Activated T-cell treated with anti-CD3 and anti-CD28 coated beads for 1 hour (primary cell): ENCODE data around the gene SLC10A6.
"Not testable (repeated sequence)": the region's sequence is repeated elsewhere in the genome, so short reads cannot be mapped to it uniquely, and the experiment has no call there.

Experiments used
- DNase-seq: peaks from one replicate; pipeline ENCODE4 v3.0.0-alpha.2; 2020; ENCODE audit warnings: low read depth

The SLC10A6 gene

GRCh38 chr4:86848732-86849619, at the start of gene SLC10A6:
Gene SLC10A6, minus strand, starts transcription at chr4:86849384. Its CDS starts 269 bp downstream, at chr4:86849115.
- DNase-seq, result no peak

GRCh38 chr4:86898562-86898961, 49.4 kb upstream of the SLC10A6 start:
- no peak for DNase-seq

DNA sequence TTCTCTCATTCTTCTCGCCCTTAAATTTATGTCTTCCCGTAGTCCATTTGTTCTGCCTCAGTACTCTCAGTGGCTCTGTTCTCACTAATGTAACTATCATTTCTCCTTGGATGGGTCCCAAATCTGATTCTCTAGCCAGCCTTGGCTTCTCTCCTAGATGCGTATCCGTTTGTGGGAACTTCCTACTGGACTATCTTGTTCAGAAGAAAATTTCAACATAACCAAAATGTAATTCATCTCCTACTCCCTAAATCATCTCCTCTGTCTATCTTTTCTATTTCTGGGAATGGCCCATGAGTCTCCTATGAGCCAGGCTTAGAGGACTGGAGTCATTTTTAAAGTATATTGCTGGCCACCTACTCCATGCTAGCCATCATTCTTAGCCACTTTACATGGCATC, 47.4 kb upstream of the SLC10A6 start:
- no peak for DNase-seq

DNA sequence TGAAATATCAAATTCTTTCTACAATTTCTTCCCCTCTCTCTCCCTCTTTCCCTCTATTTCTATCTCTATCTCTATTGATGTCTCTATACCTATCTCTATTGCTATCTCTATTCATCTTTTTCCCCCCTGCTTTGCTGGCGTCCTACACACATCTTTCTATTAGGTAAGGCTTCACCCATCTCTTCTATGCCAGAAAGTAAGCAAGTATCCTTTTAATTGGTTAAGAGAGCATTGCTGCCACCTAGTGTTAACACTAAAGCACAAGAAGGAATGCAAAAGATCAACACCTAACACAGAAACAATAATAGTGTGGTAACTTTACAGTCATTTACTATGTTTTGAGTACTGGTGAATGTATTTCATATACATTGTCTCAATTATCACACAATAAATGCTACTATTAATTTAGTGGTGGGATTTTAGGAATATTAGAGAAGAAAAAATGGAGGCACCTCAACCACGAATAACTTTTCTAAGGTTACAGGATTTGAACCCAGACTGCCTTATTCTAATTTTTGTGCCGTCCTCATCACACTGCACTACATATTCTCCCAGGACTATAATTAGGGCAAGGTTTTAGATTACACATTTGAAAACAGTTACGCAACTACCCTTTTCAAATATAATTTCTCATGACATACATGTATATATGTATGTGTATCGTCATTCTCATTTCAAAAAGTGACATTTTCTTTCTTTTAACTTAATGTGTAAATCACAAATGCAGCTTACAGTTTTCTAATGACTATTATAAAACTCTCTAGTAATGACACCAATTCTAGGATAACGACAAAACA, 46.7 kb upstream of the SLC10A6 start:
- no peak for DNase-seq

DNA sequence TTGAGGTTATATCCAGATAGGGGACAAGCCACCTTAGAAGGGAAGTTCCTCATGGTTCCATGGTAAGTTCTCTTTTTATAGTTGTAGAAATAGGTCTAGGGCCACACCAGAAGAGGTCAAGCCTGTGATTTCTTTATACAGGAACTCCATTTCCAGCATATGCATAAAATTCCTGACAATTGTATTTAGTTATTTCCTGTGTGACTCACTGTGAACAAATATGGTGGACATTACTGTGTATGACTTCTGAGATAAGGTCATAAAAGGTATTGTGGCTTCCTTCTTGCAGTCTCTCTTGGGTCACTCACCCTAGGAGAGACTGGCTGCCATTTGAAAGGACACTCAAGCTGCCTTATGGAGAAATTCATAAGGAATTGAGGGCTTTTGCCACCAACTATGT, 45.3 kb upstream of the SLC10A6 start:
- no peak for DNase-seq

DNA sequence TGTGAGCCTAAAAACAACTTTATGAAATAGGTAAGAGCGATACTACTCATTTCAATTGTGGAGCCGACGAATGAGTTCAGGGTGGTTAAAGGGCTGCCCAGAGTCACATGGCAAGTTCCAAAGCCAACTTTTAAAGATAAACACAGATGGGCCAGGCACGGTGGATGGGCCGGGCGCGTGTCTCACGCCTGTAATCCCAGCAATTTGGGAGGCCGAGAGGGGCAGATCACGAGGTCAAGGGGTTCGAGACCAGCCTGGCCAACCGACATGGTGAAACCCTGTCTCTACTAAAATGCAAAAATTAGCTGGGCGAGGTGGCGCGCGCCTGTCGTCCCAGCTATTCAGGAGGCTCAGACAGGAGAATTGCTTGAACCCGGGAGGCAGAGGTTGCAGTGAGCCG, 44.0 kb upstream of the SLC10A6 start:
- DNase-seq, result no peak

- no peak for DNase-seq
These were observed 43.4 kb upstream of the SLC10A6 start for GRCh38 chr4:86892636-86892960.

DNA sequence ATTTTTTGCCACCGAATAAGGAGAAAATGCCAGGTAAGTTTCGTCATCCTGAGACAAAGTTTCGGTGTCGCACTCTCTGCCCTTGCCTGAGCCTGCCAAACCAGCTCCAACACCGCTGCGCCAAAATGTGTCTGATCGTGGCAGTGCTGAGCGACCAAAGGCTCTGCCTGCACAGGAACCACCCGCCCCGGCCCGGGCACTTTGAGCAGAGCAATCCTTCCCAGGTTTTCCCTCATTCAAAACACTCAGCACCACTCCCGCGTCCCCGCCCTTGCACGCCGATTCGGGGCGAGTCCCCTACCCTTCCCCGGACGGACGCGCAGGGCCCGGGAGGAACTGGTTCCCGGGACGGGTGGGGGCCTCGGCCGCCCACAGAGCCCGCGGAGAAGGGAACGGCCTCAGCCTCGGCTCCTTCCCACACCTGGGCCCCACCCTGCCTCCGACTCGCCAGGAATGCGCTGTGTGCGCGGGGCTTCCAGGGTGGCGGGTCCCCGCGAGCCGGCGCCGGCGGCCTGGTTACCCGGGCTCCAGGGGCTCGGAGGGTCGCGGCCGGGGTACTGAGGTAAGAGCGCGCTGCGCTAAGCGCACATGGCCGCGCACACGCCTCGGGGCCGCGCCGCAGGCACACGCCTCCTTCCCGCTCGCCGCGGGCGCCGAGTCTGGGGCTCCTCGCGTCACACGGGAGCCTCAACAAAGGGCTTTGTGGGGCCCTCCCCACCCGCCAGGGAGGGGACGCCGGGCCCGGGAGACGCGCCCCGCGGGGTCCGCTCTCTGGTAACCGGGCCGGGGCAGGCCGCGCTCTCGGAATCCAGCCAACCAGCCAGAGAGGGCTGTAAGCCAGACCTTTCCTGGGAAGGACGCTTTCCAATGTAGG, 42.8 kb upstream of the SLC10A6 start, which contains the start of gene C4orf36:
C4orf36 (minus strand) TSS at position 661 of the 874 bp plus-strand sequence. CDS start 902 bp downstream, outside the sequence.
- no peak for DNase-seq

DNA sequence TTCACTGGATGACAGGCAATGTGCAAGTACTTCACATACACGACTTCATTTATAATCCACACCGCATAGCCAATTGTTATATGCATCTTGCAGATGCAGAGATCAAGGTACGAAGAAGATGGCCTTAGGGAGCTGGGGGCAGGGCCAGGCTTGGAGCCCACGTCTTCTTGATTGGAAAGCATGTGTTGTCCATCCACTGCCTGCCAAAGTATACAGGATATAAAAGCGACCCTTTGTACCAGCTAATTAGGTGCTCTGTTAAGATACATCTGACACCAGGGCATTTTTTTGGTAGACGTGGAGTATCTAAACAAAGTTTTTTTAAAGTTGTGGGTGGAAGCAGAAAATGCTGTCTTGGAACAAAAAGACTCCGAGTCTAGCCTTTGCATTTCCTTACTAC, 41.6 kb upstream of the SLC10A6 start:
- DNase-seq, result no peak

GRCh38 chr4:86879641-86880040, 30.5 kb upstream of the SLC10A6 start:
- no peak for DNase-seq

- no peak for DNase-seq
These were observed 29.5 kb upstream of the SLC10A6 start for GRCh38 chr4:86878640-86879039.

- DNase-seq, result no peak
These were observed 27.9 kb upstream of the SLC10A6 start for GRCh38 chr4:86876894-86877685.

DNA sequence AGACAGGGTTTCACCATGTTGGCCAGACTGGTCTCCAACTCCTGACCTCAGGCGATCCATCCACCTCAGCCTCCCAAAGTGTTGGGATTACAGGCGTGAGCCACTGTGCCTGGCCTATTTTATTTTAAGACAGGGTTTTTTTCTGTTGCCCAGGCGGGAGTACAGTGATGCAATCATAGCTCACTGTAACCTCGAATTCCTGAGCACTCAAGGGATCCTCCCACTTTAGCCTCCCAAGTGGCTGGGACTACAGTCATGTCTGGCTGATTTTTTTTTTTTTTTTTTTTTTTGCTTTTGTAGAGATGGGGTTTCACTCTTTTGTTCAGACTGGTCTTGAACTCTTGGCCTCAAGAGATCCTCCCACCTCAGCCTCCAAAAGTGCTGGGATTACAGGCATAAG, 26.3 kb upstream of the SLC10A6 start:
- DNase-seq, result not testable (repeated sequence)

GRCh38 chr4:86872135-86872534, 23.0 kb upstream of the SLC10A6 start:
- no peak for DNase-seq

GRCh38 chr4:86870442-86871069, 21.4 kb upstream of the SLC10A6 start:
- no peak for DNase-seq

GRCh38 chr4:86857341-86858052, 8.3 kb upstream of the SLC10A6 start:
- DNase-seq, result no peak

DNA sequence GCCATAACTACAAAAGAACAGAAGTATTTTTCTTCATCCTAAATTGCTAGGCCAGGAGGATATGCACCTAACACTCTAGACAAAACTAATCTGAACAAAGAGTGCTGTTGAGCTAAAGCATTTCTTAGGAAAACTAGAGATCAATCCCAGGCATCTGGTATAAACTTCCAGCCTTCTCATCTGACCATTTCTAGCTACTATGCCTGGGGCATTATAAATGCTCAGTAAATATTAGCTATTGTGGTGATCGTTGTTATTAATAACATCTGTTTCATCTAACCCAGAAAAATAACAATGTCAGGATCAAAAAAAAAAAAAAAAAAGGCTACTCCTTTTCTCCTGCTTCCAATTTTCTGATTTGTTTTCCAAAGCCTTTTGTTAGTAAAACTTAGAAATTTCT, 7.7 kb upstream of the SLC10A6 start:
- no peak for DNase-seq

GRCh38 chr4:86855572-86855971, 6.4 kb upstream of the SLC10A6 start:
- no peak for DNase-seq

DNA sequence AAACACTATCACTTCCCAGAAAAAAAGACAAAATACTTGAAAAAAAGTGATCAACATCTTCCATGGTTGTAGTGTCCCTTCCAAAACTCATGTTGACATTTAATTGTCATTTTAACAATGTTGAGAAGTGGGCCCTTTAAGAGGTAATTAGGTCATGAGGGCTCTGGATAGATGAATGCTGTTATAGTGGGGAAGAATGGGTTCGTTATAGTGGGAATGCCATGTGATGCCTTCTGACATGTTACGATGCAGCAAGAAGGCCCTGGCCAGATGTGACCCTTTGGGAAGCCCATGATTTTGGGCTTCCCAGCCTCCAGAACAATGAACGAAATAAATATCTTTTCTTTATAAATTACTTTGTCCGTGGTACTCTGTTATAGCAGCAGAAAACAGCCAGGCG, 4.0 kb upstream of the SLC10A6 start:
- no peak for DNase-seq

DNA sequence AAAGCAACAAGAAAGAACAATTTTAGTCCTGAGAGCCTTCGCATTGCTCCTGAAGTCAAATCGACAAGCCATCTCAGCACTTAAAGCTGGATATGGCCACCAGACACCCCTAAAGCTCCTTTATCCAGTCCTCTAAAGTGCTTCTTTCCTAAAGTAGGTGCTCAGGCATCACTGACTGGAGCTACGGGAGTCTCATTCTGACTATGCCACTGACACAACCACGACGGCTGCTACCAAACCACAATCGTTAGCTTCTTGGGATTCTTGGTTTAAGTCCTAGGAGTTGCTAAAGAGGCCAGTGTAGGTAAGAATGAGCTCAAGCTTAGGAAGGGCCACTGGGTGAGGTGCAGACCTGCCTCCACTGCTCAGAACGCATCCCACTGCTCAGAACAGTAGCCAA, 1.0 kb downstream of the SLC10A6 start:
- no peak for DNase-seq
